ENCODE results near the gene ATP8B1. TPM values are rescaled to one million over a fixed set of nuclear protein-coding genes. Genes with fewer than 3 reads are reported as not detected.

The ATP8B1 gene
- total RNA-seq, 1 donor, result 46.7 TPM

- Histone ChIP-seq H3K4me3 (ENCODE audit: insufficient read depth, low read length) (no peak overlapping the region), H3K79me2 (ENCODE audit: insufficient read depth, low read length) (peaks cover 93% of the 10 kb centered on the region), H3K27me3 (ENCODE audit: insufficient read depth, low read length) (no peaks in the 10 kb centered on the region), H3K36me3 (ENCODE audit: insufficient read depth, low read length) (peaks cover 2% of the 10 kb centered on the region), H3K27ac (ENCODE audit: low read depth, low read length) (no peak overlapping the region), H3K4me2 (ENCODE audit: insufficient read depth, low read length) (no peak overlapping the region), H3K4me1 (ENCODE audit: insufficient read depth, low read length) (peaks cover 51% of the 10 kb centered on the region), H3K9me3 (ENCODE audit: low read depth, low read length) (no peaks in the 10 kb centered on the region), H2AFZ (ENCODE audit: low read length) (no peak overlapping the region), H4K20me1 (ENCODE audit: insufficient read depth, low read length) (peaks cover 34% of the 10 kb centered on the region)
- DNase-seq (ENCODE audit: insufficient read length, low spot score, missing footprints), result no peak
- TF ChIP-seq CTCF (IDR thresholded peaks at IDR 0.05; ENCODE audit: extremely low read depth, low read depth, low read length), result no peak
These were observed 30.7 kb downstream of the ATP8B1 start for GRCh38 chr18:57772387-57772799.

- DNase-seq (ENCODE audit: insufficient read length, low spot score, missing footprints), result no peak
- Histone ChIP-seq H4K20me1 (ENCODE audit: insufficient read depth, low read length) (peaks cover 41% of the 10 kb centered on the region), H3K27me3 (ENCODE audit: insufficient read depth, low read length) (no peaks in the 10 kb centered on the region), H3K27ac (ENCODE audit: low read depth, low read length) (no peak overlapping the region), H3K4me2 (ENCODE audit: insufficient read depth, low read length) (no peak overlapping the region), H2AFZ (ENCODE audit: low read length) (no peak overlapping the region), H3K79me2 (ENCODE audit: insufficient read depth, low read length) (peaks cover 93% of the 10 kb centered on the region), H3K4me1 (ENCODE audit: insufficient read depth, low read length) (peaks cover 53% of the 10 kb centered on the region), H3K4me3 (ENCODE audit: insufficient read depth, low read length) (no peak overlapping the region), H3K9me3 (ENCODE audit: low read depth, low read length) (no peaks in the 10 kb centered on the region), H3K36me3 (ENCODE audit: insufficient read depth, low read length) (peaks cover 5% of the 10 kb centered on the region)
- no peak for TF ChIP-seq CTCF (IDR thresholded peaks at IDR 0.05; ENCODE audit: extremely low read depth, low read depth, low read length)
These were observed 31.5 kb downstream of the ATP8B1 start for GRCh38 chr18:57771626-57772025.

- H4K20me1 ChIP-seq (ENCODE audit: insufficient read depth, low read length), result peaks cover 42% of the 10 kb centered on the region
- peaks cover 5% of the 10 kb centered on the region for H3K36me3 ChIP-seq (ENCODE audit: insufficient read depth, low read length)
- no peak for TF ChIP-seq CTCF (IDR thresholded peaks at IDR 0.05; ENCODE audit: extremely low read depth, low read depth, low read length)
- H3K4me3 ChIP-seq (ENCODE audit: insufficient read depth, low read length), result no peak overlapping the region
- H3K4me2 ChIP-seq (ENCODE audit: insufficient read depth, low read length), result no peak overlapping the region
- peaks cover 93% of the 10 kb centered on the region for H3K79me2 ChIP-seq (ENCODE audit: insufficient read depth, low read length)
- DNase-seq (ENCODE audit: insufficient read length, low spot score, missing footprints), result no peak
- peaks cover 49% of the 10 kb centered on the region for H3K4me1 ChIP-seq (ENCODE audit: insufficient read depth, low read length)
- no peak overlapping the region for H2AFZ ChIP-seq (ENCODE audit: low read length)
- H3K27me3 ChIP-seq (ENCODE audit: insufficient read depth, low read length), result no peaks in the 10 kb centered on the region
- H3K27ac ChIP-seq (ENCODE audit: low read depth, low read length), result no peak overlapping the region
- H3K9me3 ChIP-seq (ENCODE audit: low read depth, low read length), result no peaks in the 10 kb centered on the region
These were observed 31.9 kb downstream of the ATP8B1 start for GRCh38 chr18:57771193-57771592.

- peak; percentile 65 for DNase-seq (ENCODE audit: insufficient read length, low spot score, missing footprints)
- no peak overlapping the region for H2AFZ ChIP-seq (ENCODE audit: low read length)
These were observed 34.4 kb downstream of the ATP8B1 start for GRCh38 chr18:57768537-57769326.

More at GRCh38 chr18:57768537-57769326, 34.4 kb downstream of the ATP8B1 start:
- peak overlapping the region; percentile 62 for H3K27ac ChIP-seq (ENCODE audit: low read depth, low read length)
- H3K79me2 ChIP-seq (ENCODE audit: insufficient read depth, low read length), result peaks cover 92% of the 10 kb centered on the region
- no peak for TF ChIP-seq CTCF (IDR thresholded peaks at IDR 0.05; ENCODE audit: extremely low read depth, low read depth, low read length)
- peaks cover 5% of the 10 kb centered on the region for H3K36me3 ChIP-seq (ENCODE audit: insufficient read depth, low read length)
- peak overlapping the region; percentile 63 for H3K4me2 ChIP-seq (ENCODE audit: insufficient read depth, low read length)
- peak overlapping the region; percentile 6 for H3K4me3 ChIP-seq (ENCODE audit: insufficient read depth, low read length)
- peaks cover 35% of the 10 kb centered on the region for H3K4me1 ChIP-seq (ENCODE audit: insufficient read depth, low read length)
- H3K27me3 ChIP-seq (ENCODE audit: insufficient read depth, low read length), result no peaks in the 10 kb centered on the region
- peaks cover 37% of the 10 kb centered on the region for H4K20me1 ChIP-seq (ENCODE audit: insufficient read depth, low read length)
- H3K9me3 ChIP-seq (ENCODE audit: low read depth, low read length), result no peaks in the 10 kb centered on the region
